ENCODE measurements around the gene VEGFB.

GRCh38 chr11:64224891-64225607 is 9.3 kb upstream of the VEGFB start:
- no peak for TF ChIP-seq CTCF (IDR thresholded peaks at IDR 0.05)
- no peak for TF ChIP-seq POLR2A (IDR thresholded peaks at IDR 0.05)

Data from Peyer's patch (tissue), 4 donors.